ENCODE results near the gene NRDE2.

NRDE2 gene, protein sequence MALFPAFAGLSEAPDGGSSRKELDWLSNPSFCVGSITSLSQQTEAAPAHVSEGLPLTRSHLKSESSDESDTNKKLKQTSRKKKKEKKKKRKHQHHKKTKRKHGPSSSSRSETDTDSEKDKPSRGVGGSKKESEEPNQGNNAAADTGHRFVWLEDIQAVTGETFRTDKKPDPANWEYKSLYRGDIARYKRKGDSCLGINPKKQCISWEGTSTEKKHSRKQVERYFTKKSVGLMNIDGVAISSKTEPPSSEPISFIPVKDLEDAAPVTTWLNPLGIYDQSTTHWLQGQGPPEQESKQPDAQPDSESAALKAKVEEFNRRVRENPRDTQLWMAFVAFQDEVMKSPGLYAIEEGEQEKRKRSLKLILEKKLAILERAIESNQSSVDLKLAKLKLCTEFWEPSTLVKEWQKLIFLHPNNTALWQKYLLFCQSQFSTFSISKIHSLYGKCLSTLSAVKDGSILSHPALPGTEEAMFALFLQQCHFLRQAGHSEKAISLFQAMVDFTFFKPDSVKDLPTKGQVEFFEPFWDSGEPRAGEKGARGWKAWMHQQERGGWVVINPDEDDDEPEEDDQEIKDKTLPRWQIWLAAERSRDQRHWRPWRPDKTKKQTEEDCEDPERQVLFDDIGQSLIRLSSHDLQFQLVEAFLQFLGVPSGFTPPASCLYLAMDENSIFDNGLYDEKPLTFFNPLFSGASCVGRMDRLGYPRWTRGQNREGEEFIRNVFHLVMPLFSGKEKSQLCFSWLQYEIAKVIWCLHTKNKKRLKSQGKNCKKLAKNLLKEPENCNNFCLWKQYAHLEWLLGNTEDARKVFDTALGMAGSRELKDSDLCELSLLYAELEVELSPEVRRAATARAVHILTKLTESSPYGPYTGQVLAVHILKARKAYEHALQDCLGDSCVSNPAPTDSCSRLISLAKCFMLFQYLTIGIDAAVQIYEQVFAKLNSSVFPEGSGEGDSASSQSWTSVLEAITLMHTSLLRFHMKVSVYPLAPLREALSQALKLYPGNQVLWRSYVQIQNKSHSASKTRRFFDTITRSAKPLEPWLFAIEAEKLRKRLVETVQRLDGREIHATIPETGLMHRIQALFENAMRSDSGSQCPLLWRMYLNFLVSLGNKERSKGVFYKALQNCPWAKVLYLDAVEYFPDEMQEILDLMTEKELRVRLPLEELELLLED

DNA sequence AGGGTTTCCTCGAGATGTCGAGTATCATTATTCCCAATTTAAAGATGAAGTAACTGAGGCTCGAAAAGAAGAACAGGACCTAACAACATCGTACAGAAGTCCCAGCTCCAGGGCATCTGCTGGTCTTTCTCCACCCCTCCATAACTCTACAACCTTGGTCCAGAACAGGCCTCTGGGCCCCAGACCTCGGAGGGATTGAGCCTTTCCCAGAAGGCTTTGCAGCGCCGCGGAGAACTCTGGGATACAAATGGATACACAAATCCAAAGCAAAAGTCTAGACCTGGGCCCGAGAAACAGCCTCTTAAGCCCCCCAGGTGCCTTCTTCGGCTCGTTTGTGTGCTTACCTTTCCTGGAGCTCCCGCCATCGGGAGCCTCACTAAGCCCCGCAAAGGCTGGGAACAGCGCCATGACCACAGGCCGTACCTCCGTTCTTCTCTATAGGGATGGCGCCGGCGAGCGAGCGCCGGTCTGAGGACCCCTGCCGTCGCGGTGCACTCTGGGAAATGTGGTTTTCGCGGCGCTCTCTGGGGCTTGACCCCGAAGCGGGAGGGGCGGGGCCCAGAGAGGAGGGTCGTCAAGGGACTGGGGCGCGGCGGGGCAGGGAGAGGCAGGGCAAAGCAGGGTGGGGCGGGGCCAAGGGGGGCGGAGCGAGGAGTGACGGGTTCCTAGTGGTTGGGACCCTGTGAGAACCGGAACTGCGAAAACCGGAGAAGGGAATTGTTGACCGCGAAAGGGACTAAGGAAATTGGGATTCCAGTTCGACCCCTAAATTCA lies at the start of gene NRDE2:
NRDE2 (minus strand) TSS at position 445 of the 774 bp plus-strand sequence; CDS start at position 408, 37 bp downstream.
- peak; percentile 89 for DNase-seq (ENCODE audit: low read depth, low spot score)

DNA sequence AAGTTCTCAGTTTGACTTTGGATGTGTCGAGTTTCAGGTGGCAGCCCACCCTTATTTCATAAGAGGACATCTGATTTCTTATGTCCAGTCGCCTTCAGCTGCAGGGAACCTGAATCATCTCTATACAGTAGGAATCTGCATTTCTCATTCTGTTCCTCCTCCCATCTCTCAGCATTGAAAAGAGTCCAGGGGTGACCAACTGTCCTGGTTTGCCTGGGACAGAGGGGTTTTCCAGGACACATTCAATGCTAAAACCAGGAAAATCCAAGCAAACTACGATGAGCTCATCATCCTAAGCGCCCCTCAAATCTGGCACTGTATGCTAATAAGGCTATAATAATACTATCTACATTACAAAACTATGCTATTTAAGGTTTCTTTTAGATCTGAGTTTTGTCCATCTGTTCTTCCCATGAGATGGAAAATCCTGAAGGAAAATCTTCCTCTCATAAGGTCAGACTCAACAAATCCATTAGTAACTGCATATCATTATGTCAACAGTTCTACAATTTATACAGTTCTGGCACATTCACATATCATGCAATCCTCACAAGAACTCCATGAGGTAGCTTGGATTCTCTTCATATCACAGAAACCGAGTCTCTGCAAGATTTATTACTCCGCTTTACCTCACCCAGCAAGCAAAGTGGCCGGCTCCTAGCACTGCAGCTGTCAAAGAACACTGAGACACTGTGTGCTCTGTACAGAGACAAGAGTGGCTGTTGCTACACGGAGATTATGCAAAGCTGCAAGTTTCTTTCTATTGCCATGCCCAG lies 49.5 kb upstream of the NRDE2 start:
- no peak for DNase-seq (ENCODE audit: low read depth, low spot score)

DNA sequence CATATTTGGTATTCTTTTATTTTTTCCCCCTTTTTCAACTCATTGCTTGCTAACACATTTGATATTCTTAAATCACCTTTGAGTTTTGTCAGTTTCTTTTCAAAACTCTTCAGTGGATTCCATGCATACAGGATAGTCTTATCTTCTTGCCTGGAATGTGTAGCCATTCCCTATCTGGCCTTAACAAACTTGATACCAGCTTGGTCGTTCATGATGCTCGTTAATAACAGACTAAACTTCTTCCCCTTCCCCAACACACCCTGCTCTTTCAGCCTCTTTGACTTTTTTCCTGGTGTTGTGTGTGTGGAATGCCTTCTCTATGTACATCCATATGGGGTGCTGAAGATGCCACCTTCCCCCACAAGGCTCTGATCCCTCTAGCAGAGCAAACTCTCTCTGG lies 47.4 kb upstream of the NRDE2 start:
- no peak for DNase-seq (ENCODE audit: low read depth, low spot score)

DNA sequence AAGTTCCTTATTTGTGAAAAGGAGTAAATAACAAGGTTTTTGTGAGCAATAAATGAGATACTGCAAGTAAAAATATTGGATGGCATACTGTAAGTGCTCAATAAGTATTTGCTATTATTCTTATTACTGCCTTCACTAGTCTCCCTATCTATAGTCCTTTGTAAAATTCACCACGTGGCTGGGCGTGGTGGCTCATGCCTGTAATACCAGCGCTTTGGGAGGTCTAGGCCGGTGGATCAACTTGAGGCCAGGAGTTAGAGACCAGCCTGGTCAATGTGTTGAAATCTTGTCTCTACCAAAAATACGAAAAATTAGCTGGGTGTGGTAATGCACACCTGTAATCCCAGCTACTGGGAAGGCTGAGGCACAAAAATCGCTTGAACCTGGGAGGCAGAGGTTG lies 46.5 kb upstream of the NRDE2 start:
- no peak for DNase-seq (ENCODE audit: low read depth, low spot score)

GRCh38 chr14:90375934-90376333 lies 44.2 kb upstream of the NRDE2 start:
- DNase-seq (ENCODE audit: low read depth, low spot score) = no peak

- DNase-seq (ENCODE audit: low read depth, low spot score) = no peak
Measured at GRCh38 chr14:90374813-90375212, 43.1 kb upstream of the NRDE2 start.

- no peak for DNase-seq (ENCODE audit: low read depth, low spot score)
Measured at GRCh38 chr14:90373887-90374286, 42.1 kb upstream of the NRDE2 start.

DNA sequence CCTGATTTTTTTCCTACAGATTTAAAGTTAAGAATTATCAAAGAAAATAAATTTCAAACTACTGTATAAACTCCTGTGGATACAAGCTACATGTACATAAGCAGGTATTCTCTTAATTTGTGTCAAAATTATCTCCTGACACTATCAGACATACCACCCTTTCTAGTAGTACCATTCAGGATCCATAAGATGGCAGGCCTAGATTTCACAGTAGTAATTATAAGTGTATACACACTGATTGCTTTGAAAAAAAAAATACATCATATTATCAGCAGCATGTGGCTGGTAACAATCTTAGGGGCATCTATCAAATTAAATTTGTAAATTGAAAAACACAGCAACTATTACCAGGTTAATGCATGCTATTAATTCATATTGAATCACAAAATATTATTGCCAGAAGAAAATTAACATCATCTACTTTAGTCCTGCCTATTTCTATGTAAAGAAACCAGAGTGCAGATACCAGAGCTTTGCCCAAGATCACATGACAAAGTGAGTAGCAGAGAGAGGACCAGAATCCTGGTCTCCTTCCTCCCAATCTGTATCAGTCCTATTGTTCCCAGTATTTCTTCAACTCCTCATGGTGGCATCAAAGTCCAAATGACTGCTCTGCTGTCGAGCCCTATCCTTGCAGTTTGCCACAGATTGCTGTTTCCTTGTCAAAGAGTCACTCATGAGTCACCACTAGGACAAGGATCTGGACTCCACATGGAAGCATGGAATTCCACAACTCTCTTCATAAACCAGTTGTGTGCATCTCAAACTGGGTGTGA lies 37.4 kb upstream of the NRDE2 start:
- no peak for DNase-seq (ENCODE audit: low read depth, low spot score)

DNA sequence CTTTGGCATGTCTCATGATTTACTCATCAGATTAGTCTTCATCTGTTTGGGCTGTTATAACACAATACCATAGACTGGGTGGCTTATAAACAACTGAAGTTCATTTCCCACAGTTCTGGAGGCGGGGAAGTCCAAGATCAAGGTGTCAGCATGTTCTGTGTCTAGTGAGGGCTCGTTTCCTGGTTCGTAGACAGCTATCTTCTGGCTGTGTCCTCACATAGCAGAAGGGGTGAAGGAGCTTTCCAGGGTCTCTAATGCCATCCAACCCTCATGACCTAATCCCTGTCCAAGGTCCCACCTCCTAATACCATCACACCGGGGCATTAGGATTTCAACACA lies 30.8 kb upstream of the NRDE2 start:
- DNase-seq (ENCODE audit: low read depth, low spot score) = no peak

- no peak for DNase-seq (ENCODE audit: low read depth, low spot score)
Measured at GRCh38 chr14:90361865-90362557, 30.3 kb upstream of the NRDE2 start.

DNA sequence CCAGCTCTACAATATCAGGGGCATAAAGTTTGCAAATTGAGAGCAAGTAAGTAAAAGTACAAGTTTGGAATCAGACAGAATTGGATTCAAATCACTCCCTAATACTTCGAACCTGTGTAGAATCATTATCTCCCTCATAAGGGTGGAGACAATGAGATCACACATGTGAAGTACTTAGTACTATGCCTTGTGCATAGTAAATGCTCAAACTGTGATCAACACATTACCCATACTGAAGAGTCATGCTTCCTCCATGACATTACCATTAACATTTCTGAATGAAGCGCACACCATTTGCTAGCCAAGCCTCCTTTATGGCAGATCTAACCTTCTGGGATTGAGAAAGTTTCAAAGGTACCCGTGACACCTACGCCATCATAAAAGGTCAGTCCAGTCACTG lies 26.6 kb upstream of the NRDE2 start:
- no peak for DNase-seq (ENCODE audit: low read depth, low spot score)

- no peak for DNase-seq (ENCODE audit: low read depth, low spot score)
Measured at GRCh38 chr14:90356925-90357324, 25.2 kb upstream of the NRDE2 start.

DNA sequence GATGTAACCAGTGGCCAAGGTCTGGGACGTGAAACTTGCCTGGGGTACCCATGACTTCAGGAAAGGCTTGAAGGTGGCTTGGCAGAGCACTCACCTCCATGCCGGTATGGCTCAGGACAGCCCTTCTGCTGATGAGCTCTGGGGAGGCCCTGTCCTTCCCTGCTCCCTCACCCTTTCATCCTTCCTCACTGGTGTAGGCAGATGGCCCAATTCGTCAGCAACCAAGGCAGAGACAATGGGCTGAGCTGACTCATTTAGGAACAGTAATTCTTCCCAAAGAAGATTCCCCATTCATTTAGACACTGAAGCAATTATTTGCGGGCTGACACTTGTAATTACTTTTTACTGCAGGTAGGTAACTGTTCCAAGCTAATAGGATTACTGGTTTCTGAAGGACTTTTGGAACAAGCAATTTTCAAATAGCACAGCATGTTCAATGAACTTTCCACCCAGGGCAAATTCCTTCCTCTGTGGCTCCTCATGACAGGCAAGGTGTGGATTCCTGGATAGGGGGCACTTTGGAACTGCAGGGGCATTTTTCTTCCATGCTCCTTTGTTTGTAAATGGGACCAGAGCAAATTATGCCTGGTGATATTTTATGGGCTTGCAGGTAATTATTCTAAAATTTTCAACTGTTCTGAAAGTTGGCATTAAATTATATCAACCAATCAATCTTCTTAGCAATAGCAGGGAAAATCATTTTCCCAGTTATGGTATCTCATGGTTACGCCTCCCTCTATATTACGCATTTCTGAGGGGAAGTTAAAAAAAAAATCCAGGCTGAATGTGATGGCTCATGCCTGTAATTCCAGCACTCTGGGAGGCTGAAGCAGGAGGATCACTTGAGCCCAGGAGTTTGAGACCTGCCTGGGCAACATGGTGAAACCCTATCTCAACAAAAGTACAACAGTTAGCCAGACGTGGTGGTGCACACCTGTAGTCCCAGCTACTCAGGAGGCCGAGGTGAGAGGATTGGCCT lies 24.1 kb upstream of the NRDE2 start:
- no peak for DNase-seq (ENCODE audit: low read depth, low spot score)

DNA sequence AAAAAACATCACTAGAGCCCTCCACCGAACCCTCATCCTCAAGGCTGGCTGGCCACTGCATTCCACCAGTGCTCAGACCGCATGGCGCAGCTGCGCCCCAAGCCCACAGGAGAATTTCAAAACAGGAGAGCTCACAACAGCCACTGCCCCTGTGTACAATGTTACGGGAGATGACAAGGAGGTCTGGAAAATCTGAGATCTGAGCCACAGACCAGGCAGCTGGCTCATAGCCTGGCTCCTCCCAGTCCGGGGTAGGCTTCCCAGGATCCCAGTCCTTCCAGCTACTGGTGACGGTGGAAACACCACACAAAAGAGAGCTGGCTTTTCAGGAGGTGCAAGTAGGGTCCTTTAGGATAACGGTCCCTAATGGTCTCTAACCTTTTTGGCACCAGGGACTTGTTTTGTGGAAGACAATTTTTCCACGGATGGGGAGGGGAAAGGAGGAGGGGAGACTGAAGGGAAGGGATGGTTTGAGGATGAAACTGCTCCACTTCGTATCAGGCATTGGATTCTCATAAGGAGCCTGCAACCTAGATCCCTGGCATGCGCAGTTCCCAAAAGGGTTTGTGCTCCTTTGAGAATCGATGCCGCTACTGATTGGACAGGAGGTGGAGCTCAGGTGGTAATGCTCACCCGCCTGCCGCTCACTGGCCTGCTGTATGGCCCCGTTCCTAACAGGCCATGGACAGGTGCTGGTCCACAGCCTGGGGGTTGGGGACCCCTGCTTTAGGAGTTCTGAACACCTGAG lies 23.0 kb upstream of the NRDE2 start:
- DNase-seq (ENCODE audit: low read depth, low spot score) = no peak

DNA sequence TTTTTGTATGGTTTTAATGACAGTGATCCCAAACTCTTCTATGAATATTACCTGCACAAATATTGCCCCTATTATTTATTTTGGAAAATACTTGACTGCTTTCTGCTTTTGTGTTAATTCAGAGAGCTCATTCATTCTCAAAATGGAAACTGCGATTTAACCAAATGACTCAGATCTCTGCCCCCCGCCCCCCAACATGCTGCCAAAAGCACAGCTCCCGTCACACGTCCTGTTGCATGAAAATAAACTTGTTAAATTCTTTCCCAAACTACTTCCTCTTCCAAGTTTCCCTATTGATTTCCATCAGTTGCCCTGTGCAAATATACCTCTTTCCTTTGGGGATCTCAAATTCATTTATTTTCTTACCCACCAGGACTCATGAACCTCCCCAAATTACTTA lies 18.0 kb upstream of the NRDE2 start:
- DNase-seq (ENCODE audit: low read depth, low spot score) = no peak

- DNase-seq (ENCODE audit: low read depth, low spot score) = no peak
Measured at GRCh38 chr14:90348270-90348669, 16.5 kb upstream of the NRDE2 start.

- DNase-seq (ENCODE audit: low read depth, low spot score) = no peak
Measured at GRCh38 chr14:90345239-90345557, 13.5 kb upstream of the NRDE2 start.

Data from iPS DF 19.7 (cell line).